ENCODE results near the gene POMT2.

POMT2 gene

GRCh38 chr14:77245820-77246219 is 74.9 kb downstream of the POMT2 start (continued):
- TF ChIP-seq TSHZ2 (CRISPR knock-in tag; IDR thresholded peaks at IDR 0.05) = no peak
- no peak for TF ChIP-seq RARB (CRISPR knock-in tag; IDR thresholded peaks at IDR 0.05)
- no peak for TF ChIP-seq ARNTL (CRISPR knock-in tag; IDR thresholded peaks at IDR 0.05; ENCODE audit: borderline replicate concordance, low read depth)
- TF ChIP-seq ZNF70 (CRISPR knock-in tag; IDR thresholded peaks at IDR 0.05) = no peak

GRCh38 chr14:77243853-77244252 is 76.8 kb downstream of the POMT2 start:
- TF ChIP-seq ZFP3 (CRISPR knock-in tag; IDR thresholded peaks at IDR 0.05) (no peak), ZC3H10 (CRISPR knock-in tag; IDR thresholded peaks at IDR 0.05) (no peak)
- ATAC-seq = no peak

- TF ChIP-seq PATZ1 (CRISPR knock-in tag; IDR thresholded peaks at IDR 0.05; ENCODE audit: borderline replicate concordance) (no peak), CSDC2 (CRISPR knock-in tag; IDR thresholded peaks at IDR 0.05) (no peak), ZNF70 (CRISPR knock-in tag; IDR thresholded peaks at IDR 0.05) (no peak)
- no peak for ATAC-seq
These were observed 77.9 kb downstream of the POMT2 start for GRCh38 chr14:77242752-77243151.

GRCh38 chr14:77241955-77242354 is 78.7 kb downstream of the POMT2 start:
- ATAC-seq = no peak
- TF ChIP-seq TCF4 (CRISPR knock-in tag; IDR thresholded peaks at IDR 0.05; ENCODE audit: borderline replicate concordance) = no peak
- no peak for TF ChIP-seq TSHZ2 (CRISPR knock-in tag; IDR thresholded peaks at IDR 0.05)
- TF ChIP-seq PPARA (CRISPR knock-in tag; IDR thresholded peaks at IDR 0.05; ENCODE audit: borderline replicate concordance) = no peak
- TF ChIP-seq ISL1 (CRISPR knock-in tag; IDR thresholded peaks at IDR 0.05) = no peak
- TF ChIP-seq OSR1 (CRISPR knock-in tag; IDR thresholded peaks at IDR 0.05) = no peak
- TF ChIP-seq ZFP30 (CRISPR knock-in tag; IDR thresholded peaks at IDR 0.05) = no peak

GRCh38 chr14:77240336-77240915 is 80.3 kb downstream of the POMT2 start:
- TF ChIP-seq ZNF565 (CRISPR knock-in tag; conservative IDR thresholded peaks at IDR 0.05; ENCODE audit: low read depth) (no peak), ZFP3 (CRISPR knock-in tag; IDR thresholded peaks at IDR 0.05) (no peak), TOX (CRISPR knock-in tag; IDR thresholded peaks at IDR 0.05; ENCODE audit: borderline replicate concordance) (no peak), ZFP30 (CRISPR knock-in tag; IDR thresholded peaks at IDR 0.05) (no peak), ISL1 (CRISPR knock-in tag; IDR thresholded peaks at IDR 0.05) (no peak), ZNF70 (CRISPR knock-in tag; IDR thresholded peaks at IDR 0.05) (no peak), CSRNP3 (CRISPR knock-in tag; IDR thresholded peaks at IDR 0.05) (no peak)
- ATAC-seq = no peak

Measured in SK-N-SH treated with all-trans-retinoic acid at 6 μM for 48 hours (cell line).